Measurements from ENCODE around the gene TNFAIP1. TPM values are rescaled to one million over a fixed set of nuclear protein-coding genes. Genes with fewer than 3 reads are reported as not detected.

The TNFAIP1 gene
- total RNA-seq, 1 donor from 2014 or later, result 18.7 TPM

- intact Hi-C loops (cut with micrococcal nuclease), result no loop called here
Measured at GRCh38 chr17:28344011-28344410, 8.4 kb downstream of the TNFAIP1 start.

GRCh38 chr17:28344435-28344901 is 8.9 kb downstream of the TNFAIP1 start:
- intact Hi-C loops (cut with micrococcal nuclease), result no loop called here

GRCh38 chr17:28345419-28346198 is 10.0 kb downstream of the TNFAIP1 start:
- intact Hi-C loops (cut with micrococcal nuclease), result no loop called here

- intact Hi-C loops (cut with micrococcal nuclease), result no loop called here
Measured at GRCh38 chr17:28346199-28346580, 10.6 kb downstream of the TNFAIP1 start.

- intact Hi-C loops (cut with micrococcal nuclease), result no loop called here
Measured at GRCh38 chr17:28346746-28347246, 11.2 kb downstream of the TNFAIP1 start.

- intact Hi-C loops (cut with micrococcal nuclease), result no loop called here
Measured at GRCh38 chr17:28347261-28347891, 11.8 kb downstream of the TNFAIP1 start.

- intact Hi-C loops (cut with micrococcal nuclease), result no loop called here
Measured at GRCh38 chr17:28348979-28349378, 13.4 kb downstream of the TNFAIP1 start.

GRCh38 chr17:28350271-28350670 is 14.7 kb downstream of the TNFAIP1 start:
- intact Hi-C loops (cut with micrococcal nuclease), result no loop called here

GRCh38 chr17:28357061-28357900 is 21.7 kb downstream of the TNFAIP1 start, which contains the start of gene POLDIP2:
Gene POLDIP2, minus strand, starts transcription at chr17:28357527. Its CDS starts 79 bp downstream, at chr17:28357448.
- intact Hi-C loops (cut with micrococcal nuclease), result loop anchor here (1.0 kb wide), 4 partner anchors 14 to 38 kb away; partner anchors contain the start of genes IFT20, SARM1, TMEM97 and TNFAIP1

GRCh38 chr17:28357901-28358197 is 22.3 kb downstream of the TNFAIP1 start:
- intact Hi-C loops (cut with micrococcal nuclease), result loop anchor here (1.0 kb wide), 4 partner anchors 13 to 39 kb away; partner anchors contain the start of genes IFT20, SARM1, TMEM97 and TNFAIP1

- intact Hi-C loops (cut with micrococcal nuclease), result no loop called here
Measured at GRCh38 chr17:28363186-28363585, 27.6 kb downstream of the TNFAIP1 start.

- intact Hi-C loops (cut with micrococcal nuclease), result no loop called here
Measured at GRCh38 chr17:28363776-28364650, 28.5 kb downstream of the TNFAIP1 start.

GRCh38 chr17:28364665-28365363 is 29.3 kb downstream of the TNFAIP1 start, which contains the start of gene SEBOX:
Gene SEBOX, minus strand, starts transcription at chr17:28365199. Its CDS starts 48 bp downstream, at chr17:28365151.
- intact Hi-C loops (cut with micrococcal nuclease), result no loop called here

GRCh38 chr17:28365487-28365886 is 29.9 kb downstream of the TNFAIP1 start:
- intact Hi-C loops (cut with micrococcal nuclease), result no loop called here

GRCh38 chr17:28366605-28367004 is 31.0 kb downstream of the TNFAIP1 start:
- intact Hi-C loops (cut with micrococcal nuclease), result no loop called here

GRCh38 chr17:28367641-28368305 is 32.2 kb downstream of the TNFAIP1 start:
- intact Hi-C loops (cut with micrococcal nuclease), result no loop called here

GRCh38 chr17:28368306-28368831 is 32.8 kb downstream of the TNFAIP1 start:
- intact Hi-C loops (cut with micrococcal nuclease), result no loop called here

GRCh38 chr17:28368915-28369683 is 33.5 kb downstream of the TNFAIP1 start:
- intact Hi-C loops (cut with micrococcal nuclease), result no loop called here
